ENCODE data around the gene IFRD2.
"Not testable (repeated sequence)": the region's sequence is repeated elsewhere in the genome, so short reads cannot be mapped to it uniquely, and the experiment has no call there.

IFRD2 gene

DNA sequence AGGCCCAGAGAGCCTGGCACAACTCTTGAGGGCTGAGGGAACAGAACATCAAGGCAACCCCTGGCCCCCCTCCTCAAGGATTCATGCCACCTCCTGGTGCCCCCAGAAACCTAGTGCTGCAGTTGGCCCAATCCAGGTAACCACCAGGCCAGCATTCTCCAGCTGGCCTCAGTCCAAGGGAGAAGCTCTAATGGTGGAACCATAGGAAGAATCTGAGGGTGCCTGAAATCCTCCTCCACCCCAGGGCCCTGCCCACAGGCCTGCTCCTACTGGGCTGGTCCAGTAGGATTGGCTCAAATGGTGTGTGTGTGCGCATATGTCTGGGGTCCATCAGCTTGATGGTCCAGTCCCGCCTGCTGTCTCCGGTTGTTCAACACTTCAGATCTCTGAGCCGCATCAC is 22.6 kb upstream of the IFRD2 start:
- H3K27ac ChIP-seq = no peak overlapping the region
- no peaks in the 10 kb centered on the region for H3K9me3 ChIP-seq
- H3K4me1 ChIP-seq (ENCODE audit: control insufficient read depth in 1 of 2, insufficient read depth in 1 of 2, low read depth in 1 of 2, low read length in 1 of 2) = peaks cover 23 to 31% of the 10 kb centered on the region in 2 experiments
- no peak overlapping the region for H3K4me3 ChIP-seq (ENCODE audit: low read depth in 1 of 2, low read length in 1 of 2)
- peaks cover 5% of the 10 kb centered on the region for H3K36me3 ChIP-seq
- no peaks in the 10 kb centered on the region for H3K27me3 ChIP-seq
- no peak for TF ChIP-seq CTCF (IDR thresholded peaks at IDR 0.05)

GRCh38 chr3:50314342-50314741 is 22.1 kb upstream of the IFRD2 start:
- Histone ChIP-seq H3K4me1 (ENCODE audit: control insufficient read depth in 1 of 2, insufficient read depth in 1 of 2, low read depth in 1 of 2, low read length in 1 of 2) (peaks cover 18 to 26% of the 10 kb centered on the region in 2 experiments), H3K36me3 (peaks cover 5% of the 10 kb centered on the region), H3K27me3 (no peaks in the 10 kb centered on the region), H3K4me3 (ENCODE audit: low read depth in 1 of 2, low read length in 1 of 2) (no peak overlapping the region), H3K27ac (peak overlapping the region; percentile 10), H3K9me3 (no peaks in the 10 kb centered on the region)
- TF ChIP-seq CTCF (IDR thresholded peaks at IDR 0.05) = no peak

DNA sequence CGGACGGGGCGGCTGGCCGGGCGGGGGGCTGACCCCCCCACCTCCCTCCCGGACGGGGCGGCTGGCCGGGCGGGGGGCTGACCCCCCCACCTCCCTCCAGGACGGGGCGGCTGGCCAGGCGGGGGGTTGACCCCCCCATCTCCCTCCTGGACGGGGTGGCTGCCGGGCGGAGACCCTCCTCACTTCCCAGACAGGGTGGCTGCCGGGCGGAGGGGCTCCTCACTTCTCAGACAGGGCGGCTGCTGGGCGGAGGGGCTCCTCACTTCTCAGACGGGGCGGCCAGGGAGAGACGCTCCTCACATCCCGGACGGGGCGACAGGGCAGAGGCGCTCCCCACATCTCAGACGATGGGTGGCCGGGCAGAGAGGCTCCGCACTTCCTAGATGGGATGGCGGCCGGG is 19.8 kb upstream of the IFRD2 start:
- not testable (repeated sequence) for H3K27me3 ChIP-seq; H3K9me3 ChIP-seq; H3K27ac ChIP-seq; H3K4me1 ChIP-seq (ENCODE audit: control insufficient read depth in 1 of 2, insufficient read depth in 1 of 2, low read depth in 1 of 2, low read length in 1 of 2); H3K36me3 ChIP-seq; H3K4me3 ChIP-seq (ENCODE audit: low read depth in 1 of 2, low read length in 1 of 2)

GRCh38 chr3:50304601-50305000 is 12.4 kb upstream of the IFRD2 start:
- no peaks in the 10 kb centered on the region for H3K9me3 ChIP-seq
- no peaks in the 10 kb centered on the region for H3K27me3 ChIP-seq
- H3K4me3 ChIP-seq (ENCODE audit: low read depth in 1 of 2, low read length in 1 of 2) = no peak overlapping the region
- no peak for TF ChIP-seq CTCF (IDR thresholded peaks at IDR 0.05)
- H3K4me1 ChIP-seq (ENCODE audit: control insufficient read depth in 1 of 2, insufficient read depth in 1 of 2, low read depth in 1 of 2, low read length in 1 of 2) = peaks cover 16 to 17% of the 10 kb centered on the region in 2 experiments
- no peaks in the 10 kb centered on the region for H3K36me3 ChIP-seq
- peak overlapping the region; percentile 13 for H3K27ac ChIP-seq

GRCh38 chr3:50303013-50303815 is 11.0 kb upstream of the IFRD2 start, which contains the start of gene HYAL1:
TSS of gene HYAL1 (minus strand) at chr3:50303574. CDS start at chr3:50302956, 618 bp downstream.
- H3K9me3 ChIP-seq = no peaks in the 10 kb centered on the region
- no peaks in the 10 kb centered on the region for H3K27me3 ChIP-seq
- no peaks in the 10 kb centered on the region for H3K36me3 ChIP-seq
- H3K4me1 ChIP-seq (ENCODE audit: control insufficient read depth in 1 of 2, insufficient read depth in 1 of 2, low read depth in 1 of 2, low read length in 1 of 2) = peaks cover 26 to 28% of the 10 kb centered on the region in 2 experiments
- H3K4me3 ChIP-seq (ENCODE audit: low read depth in 1 of 2, low read length in 1 of 2) = no peak within 1 kb of the TSS
- no peak within 1 kb of the TSS for H3K27ac ChIP-seq
- TF ChIP-seq CTCF (IDR thresholded peaks at IDR 0.05) = no peak
